GM12801 (cell line): ENCODE results near the gene CLP1.

Experiments
- CTCF ChIP-seq: IDR thresholded peaks from one replicate; pipeline ENCODE4 v1.5.1; 2011; ENCODE audit warnings: control low read depth; ENCODE audit not compliant: insufficient read length; ENCODE audit errors: extremely low read depth

Gene CLP1

GRCh38 chr11:57667736-57668433 is 10.3 kb downstream of the CLP1 start, which contains the start of gene ZDHHC5:
TSS of gene ZDHHC5 (plus strand) at chr11:57668114. CDS start at chr11:57673091, 4,977 bp downstream.
- TF ChIP-seq CTCF: no peak

- no peak for TF ChIP-seq CTCF
Observed at GRCh38 chr11:57668434-57668782, 10.8 kb downstream of the CLP1 start.

GRCh38 chr11:57674251-57674650 is 16.7 kb downstream of the CLP1 start:
- TF ChIP-seq CTCF: no peak

- TF ChIP-seq CTCF: no peak
Observed at GRCh38 chr11:57675176-57675941, 17.8 kb downstream of the CLP1 start.

GRCh38 chr11:57679396-57679795 is 21.8 kb downstream of the CLP1 start:
- no peak for TF ChIP-seq CTCF

GRCh38 chr11:57680552-57680874 is 23.0 kb downstream of the CLP1 start:
- no peak for TF ChIP-seq CTCF

GRCh38 chr11:57681168-57681567 is 23.6 kb downstream of the CLP1 start:
- no peak for TF ChIP-seq CTCF
